GM23248 (cell line): ENCODE results near the gene MKLN1. TPM values are rescaled to one million over a fixed set of nuclear protein-coding genes. Genes with fewer than 3 reads are reported as not detected.

Source experiments
- DNase-seq: peaks from one replicate; pipeline ENCODE4 v3.0.0-alpha.2; 2015
- H2AFZ ChIP-seq: fragments of 200-600 bp; sonication (generic); 2 replicates; pipeline ENCODE4 v1.6.1; 2016; ENCODE audit warnings: antibody characterized with exemption
- H3F3A ChIP-seq: fragments of 200-600 bp; sonication (generic); 2 replicates; pipeline ENCODE4 v1.6.1; 2016; ENCODE audit warnings: mild to moderate bottlenecking, antibody characterized with exemption, mixed run types; ENCODE audit not compliant: insufficient read depth
- H3K27ac ChIP-seq: fragments of 200-600 bp; sonication (generic); 2 replicates; pipeline ENCODE4 v1.5.1; 2016; ENCODE audit warnings: mild to moderate bottlenecking
- H3K27me3 ChIP-seq: fragments of 200-600 bp; sonication (generic); replicated peaks from 2 replicates; pipeline ENCODE4 v1.6.1; 2016; ENCODE audit warnings: mild to moderate bottlenecking; ENCODE audit not compliant: insufficient read depth
- H3K36me3 ChIP-seq: fragments of 200-600 bp; sonication (generic); 2 replicates; pipeline ENCODE4 v1.6.1; 2016; ENCODE audit warnings: low read depth, mild to moderate bottlenecking
- H3K4me1 ChIP-seq: fragments of 200-600 bp; sonication (generic); 2 replicates; pipeline ENCODE4 v1.6.1; 2016; ENCODE audit warnings: mild to moderate bottlenecking; ENCODE audit not compliant: insufficient read depth
- H3K4me2 ChIP-seq: fragments of 200-600 bp; sonication (generic); one replicate; pipeline ENCODE4 v1.6.1; 2016; ENCODE audit warnings: mild to moderate bottlenecking; ENCODE audit not compliant: unreplicated experiment
- H3K4me3 ChIP-seq: fragments of 200-600 bp; sonication (generic); 2 replicates; pipeline ENCODE4 v1.5.1; 2016; ENCODE audit warnings: mild to moderate bottlenecking
- H3K79me2 ChIP-seq: fragments of 200-600 bp; sonication (generic); 2 replicates; pipeline ENCODE4 v1.6.1; 2016; ENCODE audit warnings: mild to moderate bottlenecking; ENCODE audit not compliant: insufficient read depth
- H3K9ac ChIP-seq: fragments of 200-600 bp; sonication (generic); 2 replicates; pipeline ENCODE4 v1.6.1; 2016; ENCODE audit warnings: mild to moderate bottlenecking
- H3K9me2 ChIP-seq: fragments of 200-600 bp; sonication (generic); 2 replicates; pipeline ENCODE4 v1.6.1; 2016; ENCODE audit warnings: mixed run types, mild to moderate bottlenecking, moderate library complexity; ENCODE audit not compliant: insufficient read depth
- H3K9me3 ChIP-seq: fragments of 200-600 bp; sonication (generic); one replicate; pipeline ENCODE4 v1.6.1; 2017; ENCODE audit warnings: low read depth
- H4K20me1 ChIP-seq: fragments of 200-600 bp; sonication (generic); 2 replicates; pipeline ENCODE4 v1.6.0; 2016; ENCODE audit not compliant: insufficient read depth
- EZH2 ChIP-seq: fragments of 200-600 bp; sonication (generic); IDR thresholded peaks from 2 replicates; pipeline ENCODE4 v1.6.1; 2018; ENCODE audit warnings: antibody characterized with exemption, mild to moderate bottlenecking; ENCODE audit not compliant: insufficient read depth, poor library complexity, severe bottlenecking
- EZH2phosphoT487 ChIP-seq: fragments of 200-600 bp; sonication (generic); IDR thresholded peaks from 2 replicates; pipeline ENCODE4 v1.6.1; 2018; ENCODE audit warnings: antibody characterized with exemption, moderate library complexity, mild to moderate bottlenecking, low read depth; ENCODE audit not compliant: insufficient read depth
- WGBS, 2 experiments: methylation state at CpG; one replicate each; pipeline ENCODE4 v1.1.6; 2015 to 2017; ENCODE audit warnings: low lambda C conversion rate in 2 of 2, low coverage in 1 of 2; ENCODE audit errors: missing lambda C conversion rate in 2 of 2; 5-methylcytosine and 5-hydroxymethylcytosine counted together
- in situ Hi-C: fragments of 300-500 bp; cut with MboI; formaldehyde crosslinking; loops from 2 replicates; pipeline ENCODE4 v1.15.0; 2020
- polyA plus RNA-seq: library from polyadenylated mRNA; unstranded; fragments of >200 nt; fragmentation: Nextera tagmentation; extraction: Ambion mirVana; gene quantifications from 2 replicates; pipeline ENCODE4 v1.2.1, GENCODE V29; 2016
- total RNA-seq: library from RNA; depleted of rRNA; stranded (reverse); fragments of >200 nt; shearing (Covaris generic); gene quantifications from 2 replicates; pipeline ENCODE4 v1.2.3, GENCODE V29; 2014

Gene MKLN1
- total and polyA plus RNA-seq, 2 experiments from 2014 or later = 32.1 to 35.7 TPM

DNA sequence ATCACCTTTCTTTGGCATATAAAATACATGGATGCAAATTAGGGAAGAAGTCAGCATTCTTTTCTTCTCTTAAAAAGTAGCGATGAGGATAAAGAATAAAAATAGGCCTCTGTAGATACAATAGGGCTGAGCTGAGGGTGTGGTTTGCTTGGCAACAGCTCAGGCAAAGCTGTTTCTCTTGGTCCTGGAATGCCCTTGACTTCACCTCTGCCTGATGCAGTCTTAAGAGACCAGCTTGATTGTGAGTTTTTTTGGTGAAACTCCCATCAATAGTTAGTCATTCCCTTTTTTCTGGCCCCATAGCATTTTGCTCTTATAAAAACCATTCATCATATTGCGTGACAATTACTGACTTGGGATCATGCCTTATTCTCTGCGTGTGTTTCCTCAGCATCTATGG lies 42.1 kb upstream of the MKLN1 start:
- Histone ChIP-seq H3K4me3 (no peak overlapping the region), H4K20me1 (no peaks in the 10 kb centered on the region), H3K36me3 (no peaks in the 10 kb centered on the region), H3K9me2 (no peaks in the 10 kb centered on the region), H3K4me2 (peak overlapping the region; percentile 14), H3F3A (0 out of 2 replicates have a peak, but pooled peaks cover 4% of the 10 kb centered on the region), H3K4me1 (peaks cover 14% of the 10 kb centered on the region), H3K9ac (peak overlapping the region; percentile 72), H2AFZ (peak overlapping the region; percentile 76), H3K27me3 (no peaks in the 10 kb centered on the region), H3K9me3 (no peaks in the 10 kb centered on the region), H3K79me2 (no peaks in the 10 kb centered on the region), H3K27ac (peak overlapping the region; percentile 75)
- peak; percentile 73 for DNase-seq
- TF ChIP-seq EZH2 (no peak), EZH2phosphoT487 (no peak)
- WGBS, 2 experiments = 25 to 32% methylated on average over 3 of the region's 3 CpGs
- in situ Hi-C loops = no loop called here

DNA sequence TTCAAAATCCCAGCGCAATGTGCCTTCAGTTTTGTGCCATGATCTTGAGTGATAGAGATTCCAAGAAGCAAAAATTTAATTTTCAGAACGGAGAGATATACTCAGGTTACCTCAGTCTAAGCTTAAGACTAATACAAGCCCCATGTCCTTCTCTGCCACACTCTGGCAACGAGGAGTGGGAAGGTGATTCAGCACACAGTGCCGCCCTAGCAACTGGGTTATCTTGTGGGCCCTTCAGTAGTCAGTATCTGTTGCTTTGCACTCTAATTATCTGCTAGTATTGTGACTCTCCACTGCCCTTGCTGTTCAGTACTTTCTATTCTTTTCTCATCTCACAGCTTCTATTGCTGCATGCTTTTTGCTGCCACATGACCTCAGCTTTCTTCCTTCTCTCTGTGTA lies 39.2 kb upstream of the MKLN1 start:
- Histone ChIP-seq H3K9me2 (no peaks in the 10 kb centered on the region), H3K79me2 (no peaks in the 10 kb centered on the region), H3K4me2 (no peak overlapping the region), H3K36me3 (no peaks in the 10 kb centered on the region), H3K9ac (no peak overlapping the region), H2AFZ (no peak overlapping the region), H3K4me3 (no peak overlapping the region), H3K4me1 (peaks cover 20% of the 10 kb centered on the region), H3K9me3 (no peaks in the 10 kb centered on the region), H3K27me3 (no peaks in the 10 kb centered on the region), H4K20me1 (no peaks in the 10 kb centered on the region), H3F3A (0 out of 2 replicates have a peak, but pooled peaks cover 10% of the 10 kb centered on the region), H3K27ac (no peak overlapping the region)
- no peak for TF ChIP-seq EZH2phosphoT487
- TF ChIP-seq EZH2 = no peak
- in situ Hi-C loops = no loop called here
- 84 to 85% methylated on average over 4 of the region's 4 CpGs for WGBS, 2 experiments
- DNase-seq = no peak

DNA sequence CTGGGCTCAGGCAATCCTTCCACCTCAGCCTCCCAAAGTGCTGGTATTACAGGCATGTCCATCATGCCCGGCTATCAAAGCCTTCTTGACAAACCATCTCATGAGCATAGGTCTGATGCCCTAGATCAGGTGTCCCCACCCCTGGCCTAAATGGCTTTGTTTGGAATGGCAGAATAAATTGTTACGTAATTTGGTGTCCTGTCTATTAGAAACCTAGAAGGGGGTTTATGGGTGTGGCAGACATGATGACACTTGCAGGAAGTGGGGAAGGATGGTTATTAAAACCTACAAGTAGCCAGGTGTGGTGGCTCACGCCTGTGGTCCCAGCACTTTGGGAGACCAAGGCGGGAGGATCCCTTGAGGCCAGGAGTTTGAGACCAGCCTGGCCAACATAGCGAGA lies 38.6 kb upstream of the MKLN1 start:
- 94 to 98% methylated on average over 4 to 5 of the region's 5 CpGs for WGBS, 2 experiments

DNA sequence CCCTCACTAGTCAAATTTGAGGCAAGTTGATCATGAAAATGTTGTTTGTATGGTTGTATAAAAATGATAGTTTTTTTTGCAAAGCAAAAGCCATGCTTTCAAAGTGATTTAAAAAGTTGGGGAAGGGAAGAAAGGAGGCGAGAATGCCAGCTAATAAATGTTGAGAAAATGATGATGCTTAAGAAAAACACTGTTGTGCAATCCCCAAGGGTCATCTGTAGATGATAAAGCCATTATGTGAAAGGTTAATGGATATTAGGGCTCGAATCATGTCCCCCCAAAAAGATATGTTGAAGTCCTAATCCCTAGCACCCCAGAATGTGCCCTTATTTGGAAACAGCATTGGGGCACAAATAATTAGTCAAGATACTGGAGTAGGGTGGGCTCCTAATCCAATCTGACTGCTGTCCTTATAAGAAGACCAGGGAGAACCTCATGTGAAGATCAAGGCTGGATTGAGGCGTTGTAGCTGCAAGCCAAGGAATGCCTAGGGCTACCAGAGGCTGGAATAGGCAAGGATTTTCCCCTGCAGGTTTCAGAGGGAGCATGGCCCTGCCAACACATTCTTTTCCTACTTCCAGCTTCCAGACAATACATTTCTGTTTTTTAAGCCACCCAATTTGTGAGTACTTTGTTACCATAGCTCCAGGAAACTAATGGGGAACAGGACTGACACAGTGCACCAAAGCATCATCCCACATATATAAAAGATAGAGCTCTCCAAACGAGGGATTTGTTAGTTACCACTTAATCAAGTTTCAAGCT lies 35.4 kb upstream of the MKLN1 start:
- Histone ChIP-seq H3K9ac (no peak overlapping the region), H3K4me1 (peaks cover 6% of the 10 kb centered on the region; the same call in 1 of the 2 replicates), H3K27me3 (no peaks in the 10 kb centered on the region), H3K36me3 (no peaks in the 10 kb centered on the region), H3K4me2 (no peak overlapping the region), H3F3A (0 out of 2 replicates have a peak, but pooled peaks cover 6% of the 10 kb centered on the region), H3K9me2 (no peaks in the 10 kb centered on the region), H3K4me3 (no peak overlapping the region), H4K20me1 (no peaks in the 10 kb centered on the region), H3K79me2 (no peaks in the 10 kb centered on the region), H3K9me3 (no peaks in the 10 kb centered on the region), H3K27ac (peak overlapping the region; percentile 46), H2AFZ (no peak overlapping the region)
- in situ Hi-C loops = no loop called here
- peak; percentile 3 for DNase-seq
- 70 to 72% methylated on average over 4 of the region's 4 CpGs for WGBS, 2 experiments
- TF ChIP-seq EZH2phosphoT487 (no peak), EZH2 (no peak)

More for the DNA sequence above, 38.6 kb upstream of the MKLN1 start:
- Histone ChIP-seq H4K20me1 (no peaks in the 10 kb centered on the region), H3K79me2 (no peaks in the 10 kb centered on the region), H3K4me3 (no peak overlapping the region), H3K9me2 (no peaks in the 10 kb centered on the region), H3K27me3 (no peaks in the 10 kb centered on the region), H3K9me3 (no peaks in the 10 kb centered on the region), H3K4me2 (no peak overlapping the region), H3K4me1 (peaks cover 20% of the 10 kb centered on the region), H3K9ac (no peak overlapping the region), H2AFZ (no peak overlapping the region), H3K36me3 (no peaks in the 10 kb centered on the region), H3F3A (0 out of 2 replicates have a peak, but pooled peaks cover 10% of the 10 kb centered on the region), H3K27ac (no peak overlapping the region)
- in situ Hi-C loops = no loop called here
- no peak for TF ChIP-seq EZH2
- TF ChIP-seq EZH2phosphoT487 = no peak
- no peak for DNase-seq
